HG02678 (cell line): ENCODE data around the gene ATG10.
"Not testable (repeated sequence)": the region's sequence is repeated elsewhere in the genome, so short reads cannot be mapped to it uniquely, and the experiment has no call there.

ENCODE experiments used
- ATAC-seq: cut with Tn5 transposase; IDR thresholded peaks from one replicate; pipeline ENCODE4 v1.9.1; 2021; ENCODE audit warnings: mild to moderate bottlenecking, moderate library complexity; ENCODE audit not compliant: unreplicated experiment

Gene ATG10

GRCh38 chr5:82273426-82273825 is 301.6 kb downstream of the ATG10 start:
- not testable (repeated sequence) for ATAC-seq

- ATAC-seq, result no peak
Observed at GRCh38 chr5:82274343-82275211, 302.8 kb downstream of the ATG10 start.

GRCh38 chr5:82275216-82275664 is 303.4 kb downstream of the ATG10 start:
- no peak for ATAC-seq

- ATAC-seq, result no peak
Observed at GRCh38 chr5:82276800-82277612, 305.2 kb downstream of the ATG10 start.

GRCh38 chr5:82277613-82277986 is 305.8 kb downstream of the ATG10 start:
- ATAC-seq, result no peak

GRCh38 chr5:82277987-82278710 is 306.3 kb downstream of the ATG10 start, which contains the start of gene RPS23:
Gene RPS23 (minus strand): TSS chr5:82278354. CDS start chr5:82278323, 31 bp downstream.
- peak; percentile 93 for ATAC-seq

- ATAC-seq, result no peak
Observed at GRCh38 chr5:82278711-82279370, 307.0 kb downstream of the ATG10 start.

GRCh38 chr5:82283893-82284292 is 312.1 kb downstream of the ATG10 start:
- ATAC-seq, result no peak

GRCh38 chr5:82285206-82285605 is 313.4 kb downstream of the ATG10 start:
- no peak for ATAC-seq

GRCh38 chr5:82287625-82288024 is 315.8 kb downstream of the ATG10 start:
- no peak for ATAC-seq

GRCh38 chr5:82290005-82290404 is 318.2 kb downstream of the ATG10 start:
- ATAC-seq, result no peak

GRCh38 chr5:82290908-82291307 is 319.1 kb downstream of the ATG10 start:
- no peak for ATAC-seq

GRCh38 chr5:82291420-82291819 is 319.6 kb downstream of the ATG10 start:
- ATAC-seq, result no peak

GRCh38 chr5:82295144-82295543 is 323.3 kb downstream of the ATG10 start:
- ATAC-seq, result no peak

GRCh38 chr5:82295959-82296531 is 324.2 kb downstream of the ATG10 start:
- no peak for ATAC-seq

GRCh38 chr5:82296929-82297328 is 325.1 kb downstream of the ATG10 start:
- ATAC-seq, result no peak

- ATAC-seq, result no peak
Observed at GRCh38 chr5:82297711-82298110, 325.9 kb downstream of the ATG10 start.

- ATAC-seq, result no peak
Observed at GRCh38 chr5:82298668-82299067, 326.8 kb downstream of the ATG10 start.

- no peak for ATAC-seq
Observed at GRCh38 chr5:82301190-82301589, 329.4 kb downstream of the ATG10 start.
